ENCODE measurements around the gene CCDC71L.

Gene CCDC71L

DNA sequence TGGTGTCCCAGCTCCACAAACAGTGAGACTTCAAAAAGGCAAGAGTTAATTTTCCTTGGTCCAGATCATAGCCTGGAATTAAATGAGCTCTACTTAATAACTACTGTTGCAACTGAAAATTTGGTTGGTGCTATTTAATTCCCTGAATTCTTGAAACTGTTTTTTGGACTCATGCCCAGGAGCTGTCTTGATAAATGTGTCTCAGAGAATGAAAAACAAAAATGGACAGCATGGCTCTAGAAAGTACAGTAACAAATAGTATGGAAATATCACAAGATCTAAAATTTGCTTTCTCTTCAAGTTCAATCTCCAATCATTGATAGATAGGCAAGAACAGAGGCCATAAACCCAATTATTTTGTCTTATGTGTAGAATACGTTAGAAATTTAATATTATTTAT lies 42.5 kb downstream of the CCDC71L start:
- Histone ChIP-seq H3K36me3 (no peaks in the 10 kb centered on the region), H3K27ac (no peak overlapping the region), H3K4me3 (ENCODE audit: low read depth, low read length) (no peak overlapping the region), H3K27me3 (ENCODE audit: insufficient read depth, low read depth, severe bottlenecking) (no peaks in the 10 kb centered on the region), H3K9me3 (ENCODE audit: severe bottlenecking) (peaks cover 5% of the 10 kb centered on the region)
- no peak for DNase-seq
- TF ChIP-seq, protein P1, sequence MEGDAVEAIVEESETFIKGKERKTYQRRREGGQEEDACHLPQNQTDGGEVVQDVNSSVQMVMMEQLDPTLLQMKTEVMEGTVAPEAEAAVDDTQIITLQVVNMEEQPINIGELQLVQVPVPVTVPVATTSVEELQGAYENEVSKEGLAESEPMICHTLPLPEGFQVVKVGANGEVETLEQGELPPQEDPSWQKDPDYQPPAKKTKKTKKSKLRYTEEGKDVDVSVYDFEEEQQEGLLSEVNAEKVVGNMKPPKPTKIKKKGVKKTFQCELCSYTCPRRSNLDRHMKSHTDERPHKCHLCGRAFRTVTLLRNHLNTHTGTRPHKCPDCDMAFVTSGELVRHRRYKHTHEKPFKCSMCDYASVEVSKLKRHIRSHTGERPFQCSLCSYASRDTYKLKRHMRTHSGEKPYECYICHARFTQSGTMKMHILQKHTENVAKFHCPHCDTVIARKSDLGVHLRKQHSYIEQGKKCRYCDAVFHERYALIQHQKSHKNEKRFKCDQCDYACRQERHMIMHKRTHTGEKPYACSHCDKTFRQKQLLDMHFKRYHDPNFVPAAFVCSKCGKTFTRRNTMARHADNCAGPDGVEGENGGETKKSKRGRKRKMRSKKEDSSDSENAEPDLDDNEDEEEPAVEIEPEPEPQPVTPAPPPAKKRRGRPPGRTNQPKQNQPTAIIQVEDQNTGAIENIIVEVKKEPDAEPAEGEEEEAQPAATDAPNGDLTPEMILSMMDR (IDR thresholded peaks at IDR 0.05; ENCODE audit: low read depth, low read length), result no peak

DNA sequence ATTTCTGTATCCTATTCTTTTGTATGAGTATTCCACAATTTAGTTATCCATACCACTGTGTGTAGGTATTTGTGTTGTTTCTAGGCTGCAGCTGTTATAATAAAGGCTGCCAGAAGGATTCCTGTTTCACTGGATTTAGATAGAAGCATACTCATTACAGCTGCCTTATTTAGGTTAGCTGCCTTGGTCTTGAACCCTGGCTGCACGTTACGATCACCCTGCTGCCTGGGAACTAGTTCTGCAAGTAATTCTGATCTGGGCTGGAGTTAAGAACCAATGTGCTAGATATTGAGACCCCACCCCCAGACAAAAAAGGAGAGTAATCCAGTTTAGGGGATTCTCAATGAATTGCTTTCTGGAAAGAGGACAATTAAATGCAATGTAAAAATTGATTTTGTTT lies 43.1 kb downstream of the CCDC71L start:
- Histone ChIP-seq H3K36me3 (no peaks in the 10 kb centered on the region), H3K27ac (no peak overlapping the region), H3K9me3 (ENCODE audit: severe bottlenecking) (peaks cover 5% of the 10 kb centered on the region), H3K4me3 (ENCODE audit: low read depth, low read length) (no peak overlapping the region), H3K27me3 (ENCODE audit: insufficient read depth, low read depth, severe bottlenecking) (no peaks in the 10 kb centered on the region)
- DNase-seq, result no peak
- TF ChIP-seq, protein P1 (IDR thresholded peaks at IDR 0.05; ENCODE audit: low read depth, low read length), result no peak

DNA sequence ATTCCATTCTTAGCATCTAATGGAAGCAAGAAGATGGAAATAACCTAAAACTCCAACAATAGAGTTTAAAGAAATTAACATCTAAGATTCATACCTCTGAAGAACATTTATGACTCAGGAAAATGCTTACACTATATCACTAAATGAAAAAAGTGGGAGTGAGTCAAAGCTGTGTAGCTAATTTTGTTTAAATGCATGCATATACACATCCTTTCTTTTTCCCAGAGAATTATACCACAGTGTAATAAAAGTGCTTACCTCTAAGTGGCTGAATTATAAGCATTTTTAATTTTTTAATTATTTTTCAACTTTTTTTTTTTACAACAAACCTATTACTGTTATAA lies 44.3 kb downstream of the CCDC71L start:
- H3K27me3 ChIP-seq (ENCODE audit: insufficient read depth, low read depth, severe bottlenecking), result no peaks in the 10 kb centered on the region
- no peaks in the 10 kb centered on the region for H3K36me3 ChIP-seq
- TF ChIP-seq, protein P1 (IDR thresholded peaks at IDR 0.05; ENCODE audit: low read depth, low read length), result no peak
- H3K4me3 ChIP-seq (ENCODE audit: low read depth, low read length), result no peak overlapping the region
- DNase-seq, result no peak
- H3K9me3 ChIP-seq (ENCODE audit: severe bottlenecking), result peaks cover 3% of the 10 kb centered on the region
- no peak overlapping the region for H3K27ac ChIP-seq

DNA sequence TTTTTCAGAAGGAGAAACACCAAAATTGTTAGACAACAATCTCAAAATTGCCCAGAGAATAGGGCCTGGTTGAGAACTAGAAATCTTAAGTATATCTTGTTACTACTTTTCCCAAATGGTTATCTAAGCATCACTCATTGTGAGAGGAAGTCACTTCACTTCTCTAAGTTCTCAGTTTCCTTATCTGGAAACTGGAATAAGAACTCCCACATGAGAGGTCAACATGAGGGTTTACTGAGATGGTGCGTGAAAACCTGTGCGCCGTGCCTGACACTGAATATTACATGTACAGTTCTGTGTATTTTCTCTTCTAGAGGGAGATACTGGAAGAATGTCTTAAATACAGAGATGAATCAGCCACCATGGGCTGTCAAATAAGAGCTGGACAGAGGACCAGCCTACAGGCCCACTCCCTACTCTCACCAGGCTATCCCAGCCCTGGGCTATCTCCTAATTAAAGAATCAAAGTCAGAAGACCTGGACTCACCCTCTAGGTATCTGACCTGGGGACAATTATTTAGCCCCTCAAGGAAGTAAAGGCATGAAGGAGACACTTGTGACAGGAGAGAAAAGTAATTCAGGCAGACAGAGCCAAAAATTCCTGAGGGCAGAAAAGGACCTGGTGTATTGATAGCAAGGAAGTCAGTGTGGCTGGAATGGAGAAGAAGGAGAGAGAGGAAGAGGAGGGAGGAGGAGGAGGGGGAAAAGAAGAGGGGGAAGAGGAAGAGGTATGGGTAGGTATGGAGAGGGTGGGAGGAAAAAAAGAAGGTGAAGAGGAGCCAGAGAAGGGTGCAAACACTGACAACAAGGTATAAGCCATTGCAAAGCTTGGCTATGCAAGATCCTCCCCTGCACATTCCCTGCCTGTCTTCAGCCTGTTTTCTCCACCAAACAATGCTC lies 44.9 kb downstream of the CCDC71L start:
- Histone ChIP-seq H3K4me3 (ENCODE audit: low read depth, low read length) (no peak overlapping the region), H3K36me3 (no peaks in the 10 kb centered on the region), H3K27me3 (ENCODE audit: insufficient read depth, low read depth, severe bottlenecking) (no peaks in the 10 kb centered on the region), H3K9me3 (ENCODE audit: severe bottlenecking) (no peaks in the 10 kb centered on the region), H3K27ac (no peak overlapping the region)
- DNase-seq, result no peak
- TF ChIP-seq, protein P1 (IDR thresholded peaks at IDR 0.05; ENCODE audit: low read depth, low read length), result no peak

DNA sequence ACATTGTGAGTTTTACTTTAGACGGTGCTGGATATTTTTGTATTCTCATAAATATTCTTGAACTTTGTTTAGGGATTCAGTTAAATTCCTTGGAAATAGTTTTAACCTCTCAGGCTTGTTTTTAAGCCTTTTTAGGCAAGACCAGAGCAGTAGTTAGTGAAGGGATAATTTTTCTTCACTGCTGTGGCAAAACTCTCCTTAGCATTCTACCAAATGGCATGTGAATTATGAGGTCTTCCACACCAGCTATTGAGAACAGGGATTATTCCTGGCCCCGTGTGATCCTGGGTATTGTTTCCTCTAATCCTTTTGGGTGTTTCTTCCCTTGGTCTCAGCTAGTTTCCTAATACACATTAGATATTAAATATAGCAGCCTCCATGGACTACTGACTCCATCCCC lies 46.2 kb downstream of the CCDC71L start:
- no peaks in the 10 kb centered on the region for H3K36me3 ChIP-seq
- TF ChIP-seq, protein P1 (IDR thresholded peaks at IDR 0.05; ENCODE audit: low read depth, low read length), result no peak

More for the DNA sequence above, 46.2 kb downstream of the CCDC71L start:
- Histone ChIP-seq H3K9me3 (ENCODE audit: severe bottlenecking) (no peaks in the 10 kb centered on the region), H3K27me3 (ENCODE audit: insufficient read depth, low read depth, severe bottlenecking) (no peaks in the 10 kb centered on the region), H3K27ac (no peak overlapping the region), H3K4me3 (ENCODE audit: low read depth, low read length) (no peak overlapping the region)
- DNase-seq, result no peak
